GM11168 (cell line): Measurements from ENCODE around the gene ANKRD30A.
"Not testable (repeated sequence)": the region's sequence is repeated elsewhere in the genome, so short reads cannot be mapped to it uniquely, and the experiment has no call there.

Experiments
- in situ Hi-C: fragments of 300-500 bp; cut with MboI; formaldehyde crosslinking; loops from one replicate; pipeline ENCODE4 v1.12.0; 2022; ENCODE audit warnings: low sequenced_read_pairs; ENCODE audit not compliant: unreplicated experiment

ANKRD30A gene

GRCh38 chr10:37125191-37125732 lies at the start of gene ANKRD30A:
Gene ANKRD30A, plus strand, starts transcription at chr10:37125598. Its CDS starts 190 bp downstream, at chr10:37125788.
- in situ Hi-C loops = no loop called here

GRCh38 chr10:37076083-37076482 lies 49.3 kb upstream of the ANKRD30A start:
- in situ Hi-C loops = not testable (repeated sequence)

- in situ Hi-C loops = no loop called here
These were observed 29.4 kb upstream of the ANKRD30A start for GRCh38 chr10:37095792-37096573.

DNA sequence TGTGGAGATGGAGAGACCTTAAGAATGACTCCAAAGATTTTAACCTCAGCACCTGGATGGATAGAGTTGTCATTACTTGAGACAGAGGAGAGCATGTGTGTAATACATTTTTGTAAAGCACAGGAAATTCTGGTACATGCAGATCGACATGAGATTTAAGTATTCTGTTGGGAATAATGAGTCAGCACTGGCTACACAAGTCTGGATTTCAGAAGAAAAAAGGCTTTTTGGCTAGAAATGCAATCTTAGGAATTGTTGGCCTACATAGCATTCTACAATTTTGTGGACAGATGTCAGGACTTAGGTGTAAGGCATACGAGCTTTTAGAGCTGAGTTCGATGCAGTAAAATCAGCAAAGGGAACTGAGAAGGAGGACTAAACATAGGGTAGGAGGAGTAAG lies 24.1 kb upstream of the ANKRD30A start:
- in situ Hi-C loops = no loop called here

DNA sequence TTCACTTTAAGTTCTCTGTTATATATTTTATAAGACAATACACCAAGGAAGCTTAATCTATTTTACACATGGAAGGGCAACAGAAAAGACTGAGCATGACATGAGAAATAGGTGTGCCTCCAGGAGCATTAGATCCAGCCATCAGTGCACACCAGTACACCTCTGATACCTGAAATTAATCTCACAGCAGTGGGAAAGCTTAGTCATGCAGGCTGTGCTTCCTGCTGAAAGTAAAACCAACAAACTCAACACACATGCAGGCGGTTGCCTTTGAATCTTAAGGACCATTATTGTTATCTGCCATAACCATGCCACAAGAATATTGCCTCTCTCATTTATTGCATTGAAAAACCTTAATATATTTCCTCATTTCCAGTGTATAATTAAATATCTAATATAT lies 16.4 kb upstream of the ANKRD30A start:
- in situ Hi-C loops = no loop called here

GRCh38 chr10:37124532-37124931 lies 866 bp upstream of the ANKRD30A start:
- in situ Hi-C loops = no loop called here

- in situ Hi-C loops = no loop called here
These were observed 523 bp downstream of the ANKRD30A start for GRCh38 chr10:37125921-37126320.

DNA sequence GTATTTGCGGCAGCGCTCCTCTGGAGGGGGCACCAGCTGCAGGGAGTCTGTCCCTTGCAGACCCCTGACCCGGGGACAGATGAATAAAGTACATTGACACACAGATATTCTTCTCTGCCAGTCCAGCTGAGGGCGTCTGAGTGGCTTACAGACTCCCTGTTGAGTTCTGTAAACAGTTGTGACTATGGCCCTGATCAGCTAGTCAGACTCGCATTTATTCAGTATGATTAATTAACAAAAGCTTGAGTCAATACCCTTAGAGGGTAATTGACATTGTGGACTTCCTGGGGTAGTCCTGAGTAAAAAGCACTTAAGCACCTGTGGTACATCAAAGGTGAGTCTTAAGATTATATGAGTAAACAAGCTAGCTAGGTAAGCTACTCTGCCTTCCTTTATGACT lies 21.0 kb downstream of the ANKRD30A start:
- in situ Hi-C loops = no loop called here

DNA sequence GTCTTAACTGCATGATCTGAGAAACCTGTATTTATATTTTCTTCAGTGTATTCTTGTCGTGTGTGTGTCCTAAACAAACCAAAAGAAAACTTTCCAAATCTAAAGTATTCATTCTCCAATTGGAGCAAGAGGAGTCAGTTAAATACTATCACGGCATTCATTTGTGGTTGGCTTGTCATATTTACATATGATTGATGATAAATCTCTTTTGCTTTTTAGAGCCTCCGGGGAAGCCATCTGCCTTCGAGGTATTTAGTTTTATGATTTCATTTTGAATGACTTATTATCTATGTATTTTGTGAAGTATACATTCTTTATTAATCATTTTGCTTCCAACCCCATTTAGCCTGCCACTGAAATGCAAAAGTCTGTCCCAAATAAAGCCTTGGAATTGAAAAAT lies 37.0 kb downstream of the ANKRD30A start:
- in situ Hi-C loops = not testable (repeated sequence)

DNA sequence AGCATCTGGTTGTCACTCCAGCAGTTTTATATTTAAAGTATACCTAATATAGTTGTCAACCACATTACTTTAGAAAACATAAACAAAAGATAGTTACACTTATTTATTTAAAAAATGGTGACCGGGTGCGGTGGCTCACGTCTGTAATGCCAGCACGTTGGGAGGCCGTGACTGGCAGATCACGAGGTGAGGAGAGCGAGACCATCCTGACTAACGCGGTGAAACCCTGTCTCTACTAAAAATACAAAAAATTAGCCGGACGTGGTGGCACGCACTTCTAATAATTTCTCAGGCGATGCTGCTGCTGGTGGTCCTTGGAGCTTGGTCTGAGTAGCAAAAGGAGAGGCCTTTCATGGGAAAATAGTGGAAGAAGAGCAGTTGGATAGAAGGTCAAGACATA lies 46.5 kb downstream of the ANKRD30A start:
- in situ Hi-C loops = not testable (repeated sequence)

GRCh38 chr10:37178296-37178695 lies 52.9 kb downstream of the ANKRD30A start:
- in situ Hi-C loops = not testable (repeated sequence)

DNA sequence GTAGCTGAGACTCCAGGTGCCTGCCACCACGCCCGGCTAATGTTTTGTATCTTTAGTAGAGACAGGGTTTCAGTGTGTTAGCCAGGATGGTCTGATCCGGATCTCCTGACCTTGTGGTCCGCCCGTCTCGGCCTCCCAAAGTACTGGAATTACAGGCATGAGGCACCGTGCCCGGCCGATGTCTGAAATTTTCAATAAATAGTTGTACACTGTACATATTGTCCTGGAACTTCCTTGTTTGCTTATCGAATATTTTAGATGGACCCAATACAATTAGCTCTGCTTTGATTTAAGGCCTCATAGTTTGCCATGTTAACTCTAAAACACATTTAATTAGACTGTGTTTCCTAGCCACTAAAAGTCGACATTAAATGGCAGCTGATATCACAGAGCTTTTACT lies 57.3 kb downstream of the ANKRD30A start:
- in situ Hi-C loops = not testable (repeated sequence)

GRCh38 chr10:37206132-37206531 lies 80.7 kb downstream of the ANKRD30A start:
- in situ Hi-C loops = no loop called here

DNA sequence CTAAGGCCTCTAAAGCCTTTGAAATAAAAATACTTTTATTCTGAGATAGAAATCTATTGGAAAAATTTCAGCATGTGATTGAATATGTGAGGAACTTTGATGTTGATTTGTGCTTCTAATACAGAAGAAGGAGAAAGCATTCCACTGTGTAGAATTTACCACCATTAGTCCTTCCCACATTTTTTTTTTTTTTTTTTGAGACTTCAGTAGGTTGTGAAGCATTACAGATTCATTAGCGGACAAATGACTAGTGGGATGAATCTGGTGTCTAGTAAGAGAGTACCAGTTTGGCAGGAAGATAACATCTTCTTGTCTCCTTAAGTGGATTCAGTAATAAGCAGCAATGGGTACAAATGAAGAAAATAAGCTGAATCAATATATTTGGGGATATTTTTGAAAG lies 95.5 kb downstream of the ANKRD30A start:
- in situ Hi-C loops = no loop called here

DNA sequence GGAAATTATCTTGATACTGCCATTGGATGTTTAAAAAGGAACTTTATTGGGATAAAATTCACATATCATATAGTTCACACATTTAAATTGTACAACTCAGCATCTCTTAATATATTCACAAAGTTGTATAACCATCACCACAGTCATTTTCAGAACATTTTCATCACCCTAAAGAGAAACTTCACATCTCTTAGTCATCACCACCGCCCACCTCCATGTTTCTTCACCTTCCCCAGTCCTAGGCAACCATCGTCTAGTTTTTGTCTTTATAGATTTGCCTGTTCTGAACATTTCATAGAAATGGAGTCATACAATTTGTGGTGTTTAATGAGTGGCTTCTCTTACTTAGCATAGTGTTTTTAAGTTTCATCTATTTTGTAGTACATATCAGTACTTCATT lies 96.6 kb downstream of the ANKRD30A start:
- in situ Hi-C loops = no loop called here

- in situ Hi-C loops = no loop called here
These were observed 99.8 kb downstream of the ANKRD30A start for GRCh38 chr10:37225163-37225562.

GRCh38 chr10:37226524-37226923 lies 101.1 kb downstream of the ANKRD30A start:
- in situ Hi-C loops = no loop called here

- in situ Hi-C loops = no loop called here
These were observed 109.3 kb downstream of the ANKRD30A start for GRCh38 chr10:37234692-37235091.

GRCh38 chr10:37236093-37236492 lies 110.7 kb downstream of the ANKRD30A start:
- in situ Hi-C loops = no loop called here

GRCh38 chr10:37240223-37240622 lies 114.8 kb downstream of the ANKRD30A start:
- in situ Hi-C loops = no loop called here

- in situ Hi-C loops = no loop called here
These were observed 121.2 kb downstream of the ANKRD30A start for GRCh38 chr10:37246637-37247036.

GRCh38 chr10:37255837-37256236 lies 130.4 kb downstream of the ANKRD30A start:
- in situ Hi-C loops = not testable (repeated sequence)
